ENCODE results near the gene TMEM121.
"Not testable (repeated sequence)": the region's sequence is repeated elsewhere in the genome, so short reads cannot be mapped to it uniquely, and the experiment has no call there.

The TMEM121 gene

DNA sequence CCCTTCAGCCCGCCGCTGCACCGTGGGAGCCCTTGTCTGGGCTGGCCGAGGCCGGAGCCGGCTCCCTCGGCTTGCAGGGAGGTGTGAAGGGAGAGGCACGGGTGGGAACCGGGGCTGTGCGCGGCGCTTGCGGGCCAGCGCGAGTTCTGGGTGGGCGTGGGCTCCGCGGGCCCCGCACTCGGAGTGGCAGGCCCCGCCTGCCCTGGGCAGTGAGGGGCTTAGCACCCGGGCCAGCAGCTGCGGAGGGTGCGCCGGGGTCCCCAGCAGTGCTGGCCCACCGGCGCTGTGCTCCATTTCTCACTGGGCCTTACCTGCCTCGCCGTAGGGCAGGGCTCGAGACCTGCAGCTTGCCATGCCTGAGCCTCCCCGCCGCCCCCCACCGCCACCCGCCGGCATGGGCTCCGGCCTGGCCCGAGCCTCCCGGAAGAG is 21.4 kb downstream of the TMEM121 start:
- no peak for DNase-seq

DNA sequence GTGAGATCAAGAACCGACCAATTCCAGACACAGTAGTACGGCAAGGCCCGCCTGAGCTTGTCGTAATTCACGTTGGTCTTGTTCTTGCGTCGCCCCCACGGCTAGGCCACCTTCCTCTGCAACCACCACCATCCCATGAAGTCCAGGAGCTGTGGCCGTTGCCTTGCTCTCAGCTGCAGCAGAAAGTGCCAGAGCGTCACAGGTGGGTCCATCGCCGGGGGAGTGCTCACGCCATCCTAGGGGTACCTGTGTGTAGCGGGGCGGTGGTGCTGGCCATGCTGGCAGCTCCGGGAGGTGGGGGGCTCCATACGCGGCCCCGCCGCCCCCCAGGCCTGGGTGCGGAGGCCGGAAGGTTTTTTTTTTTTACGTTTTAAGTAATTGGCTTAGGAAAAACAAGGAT is 23.1 kb downstream of the TMEM121 start:
- DNase-seq = no peak

DNA sequence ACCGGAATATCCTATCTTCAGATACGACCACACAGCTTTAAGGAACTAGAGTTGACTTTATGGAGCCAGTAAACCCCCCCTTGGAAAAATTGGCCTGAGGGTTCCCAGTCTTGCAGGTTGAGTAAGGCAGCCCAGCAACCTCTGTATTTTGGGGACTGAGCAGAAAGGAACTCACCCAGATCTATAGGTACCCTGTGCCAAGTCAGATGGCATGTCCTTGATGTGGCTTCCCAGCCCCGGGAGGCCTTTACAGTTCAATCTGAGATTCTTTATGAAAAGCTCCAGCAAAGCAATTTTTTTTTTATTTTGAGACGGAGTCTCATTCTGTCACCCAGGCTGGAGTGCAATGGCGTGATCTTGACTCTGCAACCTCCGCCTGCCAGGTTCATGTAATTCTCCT is 27.6 kb downstream of the TMEM121 start:
- no peak for DNase-seq

DNA sequence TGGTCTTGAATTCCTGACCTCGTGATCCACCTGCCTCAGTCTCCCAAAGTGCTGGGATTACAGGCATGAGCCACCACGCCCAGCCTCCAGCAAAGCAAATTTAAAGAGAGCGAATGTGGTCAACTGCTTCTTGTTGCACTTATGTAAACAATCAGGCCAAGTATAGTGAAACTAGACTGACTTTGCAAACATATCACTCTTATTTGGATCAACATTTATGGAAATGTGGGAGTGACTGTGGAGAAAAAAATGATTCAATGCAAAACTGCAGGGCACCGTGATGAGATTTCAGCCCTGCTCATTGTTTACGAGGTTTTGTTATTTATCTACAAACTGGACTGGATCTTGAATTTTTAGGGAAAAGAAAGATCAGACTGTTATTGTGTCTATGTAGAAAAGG is 28.1 kb downstream of the TMEM121 start:
- no peak for DNase-seq

DNA sequence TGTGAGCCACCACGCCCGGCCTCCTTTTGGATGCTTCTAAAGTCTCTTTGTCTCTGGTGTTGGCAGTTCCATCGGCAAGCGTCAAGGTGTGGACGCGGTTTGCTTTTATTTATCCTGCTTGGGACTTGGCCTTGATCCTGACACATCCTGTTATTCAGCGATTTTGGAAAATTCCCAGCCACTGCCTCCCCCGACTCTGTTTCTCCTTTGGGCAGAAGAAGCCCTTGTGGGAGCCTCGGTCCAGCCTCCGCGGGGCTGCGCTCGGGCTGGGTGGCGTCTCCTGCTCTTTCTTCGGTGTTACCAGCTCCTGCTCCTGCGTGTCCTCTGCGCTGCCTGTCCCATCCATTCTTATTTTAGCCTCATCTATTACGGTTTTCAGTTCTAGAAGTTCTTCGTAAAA is 31.3 kb downstream of the TMEM121 start:
- not testable (repeated sequence) for DNase-seq

DNA sequence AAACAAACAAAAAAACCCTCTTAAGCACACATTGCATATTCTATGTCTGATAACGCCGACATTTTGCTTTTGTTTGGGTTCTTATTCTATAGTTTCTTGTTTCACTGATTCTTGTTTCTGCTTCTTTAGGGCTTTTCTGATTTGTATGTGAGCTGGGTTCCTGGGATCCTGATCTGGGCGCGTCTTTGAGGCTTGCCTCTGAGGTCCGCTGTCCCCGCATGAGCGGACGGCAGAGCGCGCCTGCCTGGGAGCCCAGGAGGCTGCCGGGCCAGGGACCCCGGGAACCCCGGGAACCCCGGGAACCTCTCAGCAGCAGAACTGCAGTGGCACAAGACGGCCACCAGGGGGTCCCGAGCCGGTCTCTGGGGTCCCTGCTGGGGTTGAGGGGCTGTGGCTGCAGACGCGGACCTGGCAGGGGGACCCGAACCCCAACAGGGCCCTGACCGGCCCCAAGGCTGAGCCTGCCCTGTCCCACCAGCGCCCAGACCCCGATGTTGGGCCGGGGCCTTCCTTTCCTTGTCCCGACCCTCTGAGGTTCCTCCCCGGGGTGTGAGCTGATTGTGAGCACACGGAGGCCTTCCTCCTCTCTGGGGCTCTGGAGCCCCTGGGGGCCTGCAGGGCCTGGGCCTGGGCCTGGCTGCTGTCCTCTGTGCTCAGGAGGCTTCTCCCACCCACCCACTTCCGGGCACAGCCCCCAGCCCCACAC is 32.2 kb downstream of the TMEM121 start:
- not testable (repeated sequence) for DNase-seq

DNA sequence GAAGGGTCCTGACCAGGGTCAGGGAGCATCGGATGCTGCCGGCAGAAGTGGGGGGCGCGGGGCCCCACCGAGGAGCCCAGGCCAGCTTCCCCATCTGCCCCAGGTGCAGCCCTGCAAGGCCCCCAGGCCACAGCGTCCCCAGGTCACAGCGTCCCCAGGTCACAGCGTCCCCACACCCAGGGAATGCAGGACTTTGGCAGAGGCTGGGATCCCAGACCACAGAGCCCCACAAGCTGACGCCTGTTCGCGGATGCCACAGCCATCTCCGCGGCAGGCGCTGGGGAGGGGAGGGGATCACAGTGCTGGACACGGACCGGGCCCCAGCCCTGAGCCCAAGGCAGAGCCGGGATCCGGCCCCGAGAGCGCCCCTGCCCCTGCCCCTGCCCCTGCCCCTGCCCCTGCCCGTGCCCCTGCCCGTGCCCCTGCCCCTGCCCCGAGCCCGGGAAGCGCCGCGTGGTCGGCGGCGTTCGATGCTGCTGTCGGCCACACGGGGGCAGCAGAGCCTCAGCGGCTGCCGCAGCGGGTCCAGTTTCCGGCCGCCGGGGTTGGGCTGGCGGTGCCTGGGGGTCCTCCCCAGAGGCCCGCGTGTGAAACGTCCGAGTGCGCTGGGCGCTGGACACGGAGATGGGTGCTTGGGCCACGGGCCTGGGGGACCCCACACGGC is 33.1 kb downstream of the TMEM121 start:
- DNase-seq = not testable (repeated sequence)

DNA sequence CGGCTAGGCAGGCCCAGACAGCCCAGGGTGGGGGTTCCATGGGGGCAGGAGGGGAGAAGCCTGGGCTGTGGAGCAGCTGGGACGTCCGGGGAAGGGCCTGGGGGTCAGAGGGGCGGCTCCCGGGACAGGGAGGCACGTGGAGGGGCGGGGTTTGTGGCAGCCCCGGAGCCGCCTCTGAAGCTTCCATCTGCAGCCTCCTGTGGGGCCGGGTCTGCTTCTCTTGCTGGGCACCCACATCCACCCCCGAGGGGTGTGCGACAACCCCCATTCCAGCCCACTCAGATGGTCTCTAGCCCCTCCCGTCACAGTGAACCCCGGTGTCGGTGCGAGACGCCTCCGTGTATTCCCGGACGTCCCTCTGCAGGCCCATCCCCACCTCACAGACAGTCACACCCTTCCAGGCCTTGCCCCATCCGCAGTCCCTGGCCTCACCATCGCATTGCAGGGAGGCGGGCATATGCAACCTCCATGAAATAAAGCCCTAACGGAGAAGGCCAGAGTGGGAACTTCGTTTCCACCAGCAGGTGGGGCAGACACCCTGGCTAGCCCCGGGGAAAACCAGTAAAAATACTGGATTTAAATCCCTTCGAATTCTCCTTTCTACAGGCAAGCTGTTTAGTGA is 33.8 kb downstream of the TMEM121 start:
- not testable (repeated sequence) for DNase-seq

DNA sequence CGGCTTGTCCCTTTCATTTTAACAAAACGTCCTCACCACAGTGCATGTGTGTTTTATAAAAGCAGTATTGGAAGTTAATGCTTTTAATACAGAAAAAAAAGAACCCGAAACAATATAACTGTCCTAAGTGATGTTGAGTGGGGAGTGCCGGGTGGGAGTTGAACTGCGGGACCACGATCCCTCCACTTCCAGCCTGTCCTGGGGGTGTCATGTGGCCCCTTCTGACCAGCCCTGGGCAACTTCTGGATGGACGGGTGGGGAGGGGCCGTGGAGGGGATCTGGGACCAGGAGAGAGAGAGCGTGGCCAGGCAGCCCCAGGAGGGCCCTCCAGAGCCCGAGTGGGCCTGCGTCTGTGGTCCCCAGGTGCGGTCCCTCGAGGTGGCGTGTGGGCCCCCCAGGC is 35.0 kb downstream of the TMEM121 start:
- DNase-seq = not testable (repeated sequence)

DNA sequence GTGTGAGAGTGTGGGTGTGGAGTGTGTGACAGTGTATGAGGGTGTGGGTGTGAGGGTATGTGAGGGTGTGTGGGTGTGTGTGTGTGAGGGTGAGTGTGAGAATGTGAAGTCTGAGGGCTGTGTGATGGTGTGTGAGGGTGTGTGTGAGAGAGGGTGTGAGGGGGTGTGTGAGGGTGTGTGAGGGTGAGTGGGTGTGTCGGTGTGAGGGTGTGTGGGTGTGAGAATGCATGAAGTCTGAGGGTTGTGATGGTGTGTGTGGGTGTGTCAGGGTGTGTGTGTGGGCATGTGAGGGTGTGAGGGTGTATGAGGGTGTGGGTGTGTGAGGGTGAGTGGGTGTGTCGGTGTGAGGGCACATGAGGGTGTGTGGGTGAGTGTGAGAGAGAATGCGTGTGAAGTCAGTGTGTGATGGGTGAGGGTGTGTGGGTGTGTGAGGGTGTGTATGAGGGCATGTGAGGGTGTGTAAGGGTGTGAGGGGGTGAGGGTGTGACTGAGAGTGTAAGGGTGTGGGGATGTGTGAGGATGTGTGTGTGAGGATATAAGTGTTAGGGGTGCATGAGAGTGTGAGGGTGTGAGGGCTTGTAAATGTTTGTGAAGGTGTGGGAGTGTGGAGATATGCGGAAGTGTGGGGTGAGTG is 36.4 kb downstream of the TMEM121 start:
- DNase-seq = no peak

DNA sequence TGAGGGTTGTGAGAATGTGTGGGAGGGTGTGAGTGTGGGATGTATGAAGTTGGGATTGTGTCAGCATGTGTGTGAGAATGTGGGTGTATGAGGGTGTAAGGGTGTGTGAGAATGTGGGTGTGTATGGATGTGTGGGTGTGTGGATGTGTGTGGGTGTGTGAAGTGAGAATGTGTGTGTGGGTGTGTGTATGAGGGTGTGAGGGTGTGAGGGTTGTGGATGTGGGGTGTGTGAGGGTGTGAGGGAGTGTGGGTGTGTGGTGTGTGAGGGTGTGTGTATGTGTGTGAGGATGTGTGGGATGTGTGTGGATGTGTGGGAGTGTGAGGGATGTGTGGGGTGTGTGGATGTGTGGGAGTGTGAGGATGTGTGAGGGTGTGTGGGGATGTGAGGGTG is 37.0 kb downstream of the TMEM121 start:
- DNase-seq = no peak

DNA sequence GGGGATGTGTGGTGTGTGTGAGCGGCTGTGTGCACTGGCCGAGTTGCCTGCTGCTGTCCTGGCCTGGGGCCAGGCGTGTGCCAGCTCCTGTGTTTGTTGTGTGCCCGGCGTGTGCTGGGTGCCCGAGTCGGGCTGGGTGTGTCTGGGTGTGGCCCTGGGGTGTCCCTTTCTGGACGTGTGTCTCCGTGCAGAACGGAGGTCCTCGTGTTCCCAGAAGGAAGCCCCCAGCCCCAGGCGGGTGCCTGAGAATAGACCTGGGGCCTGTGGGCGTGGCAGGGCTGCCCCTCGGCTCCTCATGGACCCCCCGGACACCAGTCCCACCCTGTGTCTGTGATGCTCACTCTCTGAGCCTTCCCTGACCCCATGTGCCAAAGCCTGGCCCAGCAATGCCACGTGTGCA is 38.2 kb downstream of the TMEM121 start:
- not testable (repeated sequence) for DNase-seq

DNA sequence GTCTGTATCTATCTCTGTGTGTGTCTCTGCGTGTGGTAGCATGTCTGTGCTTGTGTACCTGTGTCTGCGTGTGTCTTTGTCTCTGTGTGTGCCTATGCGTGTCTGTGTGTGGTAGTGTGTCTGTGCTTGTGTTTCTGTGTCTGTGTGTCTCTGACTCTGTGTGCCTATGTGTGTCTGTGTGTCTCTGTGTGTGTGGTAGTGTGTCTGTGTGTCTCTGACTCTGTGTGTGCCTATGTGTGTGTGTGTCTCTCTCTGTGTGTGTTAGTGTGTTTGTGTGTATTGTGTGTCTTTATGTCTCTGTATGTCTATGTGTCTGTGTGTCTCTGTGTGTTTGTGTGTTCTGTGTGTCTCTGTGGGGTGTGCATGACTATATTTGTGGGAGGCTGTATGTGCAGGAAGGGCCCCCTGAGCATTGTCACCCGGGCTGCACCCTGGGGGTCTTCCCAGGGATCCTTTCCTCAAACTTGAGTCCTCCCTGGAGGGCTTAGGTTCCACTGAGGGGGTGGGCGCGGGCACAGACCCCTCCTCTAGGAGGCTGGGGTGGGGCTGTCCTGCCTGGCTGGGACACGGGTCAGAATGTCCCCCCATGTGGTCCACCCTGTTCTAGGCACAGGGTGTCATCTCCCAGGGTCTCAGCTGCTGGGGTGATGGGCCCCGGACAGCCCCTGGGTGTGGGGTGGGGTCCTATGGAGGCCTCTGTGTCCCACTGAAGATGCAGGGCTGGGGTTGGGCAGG is 39.0 kb downstream of the TMEM121 start:
- not testable (repeated sequence) for DNase-seq

DNA sequence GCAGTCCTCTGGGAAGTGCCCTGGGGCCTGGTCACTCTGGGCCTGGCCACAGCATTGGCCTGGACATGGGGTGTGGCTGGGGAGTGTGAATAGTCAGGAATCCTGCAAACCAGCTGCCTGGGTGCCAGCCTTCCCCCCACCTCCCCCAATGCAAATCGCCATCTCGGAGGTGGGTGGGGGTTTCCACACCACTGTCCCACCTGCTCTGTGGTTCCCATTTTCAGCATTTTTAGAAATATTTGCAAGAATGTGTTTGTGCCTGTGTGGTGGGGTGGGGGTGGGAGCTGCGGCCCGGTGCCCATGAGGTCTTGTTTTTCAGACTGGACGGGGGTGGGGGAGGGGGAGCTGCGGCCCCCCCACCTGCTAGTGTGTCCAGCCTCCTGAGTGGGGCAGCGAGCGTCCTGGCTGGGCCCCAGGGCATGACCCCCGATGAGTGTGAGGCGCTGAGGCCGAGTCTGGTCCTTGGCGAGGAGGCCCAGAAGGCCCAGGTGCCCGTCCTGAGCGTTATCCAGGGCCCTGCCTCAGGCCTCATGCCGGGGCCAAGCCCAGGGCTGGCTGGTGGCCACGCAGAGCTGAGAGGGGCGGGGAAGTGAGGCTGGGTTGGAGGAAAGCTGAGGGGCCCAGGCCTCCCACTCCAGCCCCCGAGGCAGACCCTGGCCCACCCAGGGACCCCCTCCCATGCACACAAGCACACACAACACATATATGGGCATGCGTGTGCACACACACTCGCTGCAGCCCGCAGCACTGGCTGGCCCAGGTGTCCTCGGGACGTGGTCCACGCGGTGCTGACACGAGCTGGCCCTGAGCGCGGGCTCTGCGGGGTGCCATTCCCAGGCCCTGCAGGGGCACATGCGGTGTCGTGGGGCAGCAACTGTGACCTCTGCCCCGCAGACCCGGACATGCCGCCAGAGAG is 40.1 kb downstream of the TMEM121 start:
- not testable (repeated sequence) for DNase-seq

DNA sequence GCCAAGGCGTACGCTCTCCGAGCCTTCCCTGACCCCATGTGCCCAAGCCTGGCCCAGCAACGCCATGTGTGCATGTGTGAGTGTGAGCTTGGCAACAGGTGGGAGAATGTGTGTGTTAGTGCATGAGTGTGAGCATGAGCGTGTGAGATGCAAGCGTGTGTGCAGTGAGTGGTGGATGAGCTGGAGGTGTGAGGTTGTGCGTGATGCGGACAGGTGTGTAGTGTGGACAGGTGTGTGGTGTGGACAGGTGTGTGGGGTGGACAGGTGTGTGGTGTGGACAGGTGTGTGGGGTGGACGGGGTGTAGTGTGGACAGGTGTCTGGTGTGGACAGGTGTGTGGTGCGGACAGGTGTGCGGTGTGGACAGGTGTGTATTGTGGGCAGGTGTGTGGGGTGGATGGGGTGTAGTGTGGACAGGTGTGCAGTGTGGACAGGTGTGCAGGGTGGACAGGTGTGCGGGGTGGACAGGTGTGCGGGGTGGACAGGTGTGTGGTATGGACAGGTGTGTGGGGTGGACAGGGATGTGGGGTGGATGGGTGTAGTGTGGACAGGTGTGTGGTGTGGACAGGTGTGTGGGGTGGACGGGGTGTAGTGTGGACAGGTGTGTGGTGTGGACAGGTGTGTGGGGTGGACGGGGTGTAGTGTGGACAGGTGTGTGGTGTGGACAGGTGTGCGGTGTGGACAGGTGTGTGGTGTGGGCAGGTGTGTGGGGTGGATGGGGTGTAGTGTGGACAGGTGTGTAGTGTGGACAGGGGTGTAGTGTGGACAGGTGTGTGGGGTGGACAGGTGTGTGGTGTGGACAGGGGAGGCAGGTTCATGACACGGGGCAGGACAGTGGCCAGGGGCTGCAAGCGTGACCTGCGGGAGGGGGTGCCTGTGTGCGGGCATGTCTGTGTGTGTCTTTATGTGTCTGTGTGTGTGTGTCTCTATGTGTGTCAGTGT is 41.1 kb downstream of the TMEM121 start:
- not testable (repeated sequence) for DNase-seq

DNA sequence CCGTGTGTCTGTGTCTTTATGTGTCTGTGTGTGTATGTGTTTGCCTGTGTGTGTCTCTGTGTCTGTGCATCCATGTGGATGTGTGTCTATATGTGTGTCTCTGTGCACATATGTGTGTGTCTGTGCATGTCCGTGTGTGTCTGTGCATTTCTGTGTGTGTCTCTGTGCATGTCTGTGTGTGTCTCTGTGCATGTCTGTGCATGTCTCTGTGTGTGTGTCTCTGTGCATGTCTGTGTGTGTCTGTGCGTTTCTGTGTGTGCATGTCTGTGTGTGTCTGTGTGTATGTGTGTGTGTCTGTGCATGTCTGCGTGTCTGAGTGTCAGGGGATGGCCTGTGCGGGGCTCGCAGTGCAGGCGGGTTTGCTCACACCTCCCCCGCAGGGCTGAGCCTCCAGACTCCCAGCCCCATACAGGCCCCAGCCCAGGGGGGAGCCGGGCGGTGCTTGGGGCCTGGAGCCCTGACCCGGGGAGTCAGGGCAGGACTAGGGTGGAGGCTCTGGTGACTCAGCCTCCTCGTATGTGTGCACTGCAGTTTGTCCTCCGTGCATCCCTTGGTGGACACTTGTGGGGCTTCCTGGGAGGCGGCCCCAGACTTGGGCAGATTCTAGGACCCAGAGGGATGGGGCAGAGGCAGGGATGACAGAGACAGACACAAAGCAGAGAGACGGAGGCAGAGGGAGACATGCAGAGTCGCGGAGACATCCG is 41.9 kb downstream of the TMEM121 start:
- DNase-seq = not testable (repeated sequence)

DNA sequence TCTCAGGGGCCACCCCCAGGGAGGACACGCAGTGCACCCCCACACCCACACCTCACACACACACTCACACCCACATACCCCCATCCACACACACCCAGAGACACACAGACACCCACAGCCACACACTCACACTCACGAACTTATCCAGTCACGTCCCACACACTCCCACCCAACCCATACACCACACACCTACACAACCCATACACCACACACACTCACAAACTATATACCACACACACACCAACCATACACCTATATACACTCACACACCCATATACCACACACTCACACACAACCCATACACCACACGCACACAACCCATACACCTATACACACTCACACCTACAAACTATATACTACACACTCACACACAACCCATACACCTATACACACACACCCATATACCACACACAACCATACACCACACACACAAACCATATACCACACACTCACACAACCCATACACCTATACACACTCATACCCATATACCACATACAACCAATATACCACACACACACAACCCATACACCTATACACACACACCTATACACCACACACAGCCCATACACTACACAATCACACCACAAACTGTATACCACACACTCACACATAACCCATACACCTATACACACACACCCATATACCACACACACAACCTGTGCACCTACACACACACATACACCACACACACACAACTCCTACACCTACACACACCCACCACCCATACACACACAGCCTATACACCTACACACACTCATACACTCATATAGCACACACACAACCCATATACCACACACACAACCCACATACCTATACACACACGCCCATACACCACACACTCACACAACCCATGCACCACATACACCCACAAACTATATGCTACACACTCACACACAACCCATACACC is 42.7 kb downstream of the TMEM121 start:
- DNase-seq = no peak

DNA sequence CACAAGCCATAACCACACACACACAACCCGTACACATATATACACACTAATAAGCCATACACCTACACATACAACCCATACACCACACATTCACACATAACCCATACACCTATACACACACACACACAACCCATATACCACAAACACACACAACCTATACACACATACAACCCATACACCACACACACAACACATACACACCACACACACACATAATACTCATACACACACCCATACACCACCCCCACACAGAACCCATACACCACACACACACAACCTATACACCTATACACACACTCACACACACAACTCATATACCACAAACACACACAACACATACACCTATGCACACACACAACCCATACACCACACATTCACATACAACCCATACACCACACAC is 44.1 kb downstream of the TMEM121 start:
- no peak for DNase-seq

Data from SW 1271 (cell line).